GM23338 (cell line): Measurements from ENCODE around the gene INS. TPM values are rescaled to one million over a fixed set of nuclear protein-coding genes. Genes with fewer than 3 reads are reported as not detected.

Source experiments
- ATAC-seq: fragments of 200-7000 bp; cut with Tn5 transposase; 3 replicates; pipeline ENCODE4 v1.9.1; 2020
- DNase-seq: peaks from one replicate; pipeline ENCODE4 v3.0.0-alpha.2; 2015; ENCODE audit warnings: low spot score
- H2AFZ ChIP-seq: fragments of 200-600 bp; sonication (generic); 2 replicates; pipeline ENCODE4 v1.8.0; 2016; ENCODE audit warnings: antibody characterized with exemption, mild to moderate bottlenecking, moderate library complexity
- H3F3A ChIP-seq: fragments of 200-600 bp; sonication (generic); replicated peaks from 2 replicates; pipeline ENCODE4 v1.8.0; 2017; ENCODE audit warnings: antibody characterized with exemption, mixed run types, low read depth
- H3K27ac ChIP-seq: fragments of 200-600 bp; sonication (generic); 2 replicates; pipeline ENCODE4 v1.6.1; 2016; ENCODE audit warnings: low read depth
- H3K27me3 ChIP-seq: fragments of 200-600 bp; sonication (generic); 2 replicates; pipeline ENCODE4 v1.8.0; 2016; ENCODE audit warnings: mild to moderate bottlenecking, mixed run types, moderate library complexity; ENCODE audit not compliant: insufficient read depth
- H3K36me3 ChIP-seq: fragments of 200-600 bp; sonication (generic); 2 replicates; pipeline ENCODE4 v1.8.0; 2016; ENCODE audit warnings: mild to moderate bottlenecking; ENCODE audit not compliant: insufficient read depth
- H3K4me1 ChIP-seq: fragments of 200-600 bp; sonication (generic); 2 replicates; pipeline ENCODE4 v1.8.0; 2016; ENCODE audit warnings: mild to moderate bottlenecking, moderate library complexity; ENCODE audit not compliant: insufficient read depth
- H3K4me2 ChIP-seq: fragments of 200-600 bp; sonication (generic); 2 replicates; pipeline ENCODE4 v1.7.1; 2017; ENCODE audit warnings: mixed run types
- H3K4me3 ChIP-seq: fragments of 200-600 bp; sonication (generic); 2 replicates; pipeline ENCODE4 v1.6.1; 2016; ENCODE audit warnings: mixed run types
- H3K79me2 ChIP-seq: fragments of 200-600 bp; sonication (generic); replicated peaks from 2 replicates; pipeline ENCODE4 v1.8.0; 2017; ENCODE audit warnings: mild to moderate bottlenecking; ENCODE audit not compliant: insufficient read depth
- H3K9me2 ChIP-seq: fragments of 200-600 bp; sonication (generic); 2 replicates; pipeline ENCODE4 v1.8.0; 2017; ENCODE audit not compliant: insufficient read depth
- H4K20me1 ChIP-seq: fragments of 200-600 bp; sonication (generic); replicated peaks from 2 replicates; pipeline ENCODE4 v1.8.0; 2017; ENCODE audit warnings: mild to moderate bottlenecking; ENCODE audit not compliant: insufficient read depth
- H3K27ac Mint-ChIP-seq: 2 replicates; pipeline ENCODE4 v1.8.0; 2020; ENCODE audit warnings: inconsistent platforms, mild to moderate bottlenecking, moderate library complexity, mixed read lengths
- H3K27me3 Mint-ChIP-seq: 3 replicates; pipeline ENCODE4 v1.8.0; 2022; ENCODE audit warnings: low read depth, mild to moderate bottlenecking, moderate library complexity, mixed read lengths, inconsistent platforms; ENCODE audit not compliant: insufficient read depth, poor library complexity
- H3K36me3 Mint-ChIP-seq: 3 replicates; pipeline ENCODE4 v1.8.0; 2021; ENCODE audit warnings: low read depth, mild to moderate bottlenecking, inconsistent platforms, moderate library complexity, mixed read lengths
- H3K4me1 Mint-ChIP-seq: 3 replicates; pipeline ENCODE4 v1.8.0; 2020; ENCODE audit warnings: mild to moderate bottlenecking, inconsistent platforms, mixed read lengths
- H3K4me3 Mint-ChIP-seq: 3 replicates; pipeline ENCODE4 v1.8.0; 2021; ENCODE audit warnings: moderate library complexity, mild to moderate bottlenecking, inconsistent platforms, mixed read lengths
- H3K9me3 Mint-ChIP-seq: 3 replicates; pipeline ENCODE4 v1.8.0; 2020; ENCODE audit warnings: moderate library complexity, mild to moderate bottlenecking, inconsistent platforms, mixed read lengths
- CTCF ChIP-seq, 2 experiments: fragments of 200-600 bp in 1 of 2; sonication (generic) in 1 of 2; conservative IDR thresholded peaks; 2 replicates each; pipeline versions ENCODE4 v1.5.1 to v1.6.1; 2016 to 2017; ENCODE audit warnings: antibody characterized with exemption in 2 of 2, low read depth in 2 of 2, mild to moderate bottlenecking in 2 of 2, moderate library complexity in 1 of 2
- EZH2 ChIP-seq: fragments of 200-600 bp; sonication (generic); IDR thresholded peaks from one replicate; pipeline ENCODE4 v1.8.0; 2017; ENCODE audit warnings: antibody characterized with exemption, mild to moderate bottlenecking, low read depth; ENCODE audit not compliant: unreplicated experiment
- EZH2phosphoT487 ChIP-seq: fragments of 200-600 bp; sonication (generic); IDR thresholded peaks from one replicate; pipeline ENCODE4 v1.8.1; 2018; ENCODE audit warnings: antibody characterized with exemption; ENCODE audit not compliant: unreplicated experiment
- REST ChIP-seq: IDR thresholded peaks from one replicate; pipeline ENCODE4 v1.6.1; 2018; ENCODE audit warnings: antibody characterized with exemption; ENCODE audit not compliant: unreplicated experiment
- ZNF114 ChIP-seq: fragments of 250-450 bp; sonication (Bioruptor Pico); IDR thresholded peaks from 2 replicates; pipeline ENCODE4 v1.5.0; 2020; ENCODE audit warnings: mild to moderate bottlenecking, moderate library complexity
- ZNF331 ChIP-seq: fragments of 250-450 bp; sonication (Bioruptor Pico); IDR thresholded peaks from 2 replicates; pipeline ENCODE4 v1.5.0; 2020; ENCODE audit warnings: low read depth, mild to moderate bottlenecking, moderate library complexity
- polyA plus RNA-seq: library from polyadenylated mRNA; unstranded; fragments of >200 nt; fragmentation: Nextera tagmentation; extraction: Ambion mirVana; gene quantifications from 2 replicates; pipeline ENCODE4 v1.2.1, GENCODE V29; 2016
- total RNA-seq: library from RNA; depleted of rRNA; stranded (reverse); fragments of >200 nt; shearing (Covaris generic); gene quantifications from 2 replicates; pipeline ENCODE4 v1.2.3, GENCODE V29; 2014

Gene INS
- total and polyA plus RNA-seq, 2 experiments from 2014 or later = not detected

- ATAC-seq = no peak
Observed at GRCh38 chr11:2129699-2130366, 31.2 kb downstream of the INS start.

GRCh38 chr11:2129308-2129698 is 31.7 kb downstream of the INS start:
- H3F3A ChIP-seq = no peaks in the 10 kb centered on the region
- H3K4me1 ChIP-seq = no peaks in the 10 kb centered on the region
- H3K27me3 ChIP-seq = no peaks in the 10 kb centered on the region
- Mint-ChIP-seq H3K27ac (no peak overlapping the region), H3K4me3 (no peak overlapping the region), H3K27me3 (peaks cover 26% of the 10 kb centered on the region), H3K4me1 (no peaks in the 10 kb centered on the region; the same call in 2 of the 3 replicates), H3K9me3 (no peaks in the 10 kb centered on the region), H3K36me3 (no peaks in the 10 kb centered on the region)
- TF ChIP-seq REST = no peak
- no peak for TF ChIP-seq CTCF (conservative IDR thresholded peaks at IDR 0.05; ENCODE audit: low read depth in 2 of 2)
- no peak for TF ChIP-seq ZNF114
- no peak for TF ChIP-seq EZH2
- TF ChIP-seq ZNF331 (CRISPR knock-in tag) = no peak
- TF ChIP-seq EZH2phosphoT487 = no peak
- no peak for ATAC-seq
- H2AFZ ChIP-seq = no peak overlapping the region
- DNase-seq = no peak
- H3K4me3 ChIP-seq = no peak overlapping the region
- H3K4me2 ChIP-seq = no peak overlapping the region
- H3K36me3 ChIP-seq = no peaks in the 10 kb centered on the region
- H3K9me2 ChIP-seq = no peaks in the 10 kb centered on the region
- no peaks in the 10 kb centered on the region for H3K79me2 ChIP-seq
- no peaks in the 10 kb centered on the region for H4K20me1 ChIP-seq
- H3K27ac ChIP-seq = no peak overlapping the region

More at GRCh38 chr11:2129699-2130366, 31.2 kb downstream of the INS start:
- no peak overlapping the region for H3K27ac ChIP-seq
- H3F3A ChIP-seq = no peaks in the 10 kb centered on the region
- no peak for DNase-seq
- H3K4me2 ChIP-seq = no peak overlapping the region
- H3K9me2 ChIP-seq = no peaks in the 10 kb centered on the region
- H3K4me3 ChIP-seq = no peak overlapping the region
- H3K4me1 ChIP-seq = no peaks in the 10 kb centered on the region
- H3K27me3 ChIP-seq = no peaks in the 10 kb centered on the region
- H3K27me3 Mint-ChIP-seq = peaks cover 26% of the 10 kb centered on the region
- H3K36me3 Mint-ChIP-seq = no peaks in the 10 kb centered on the region
- no peak overlapping the region for H3K4me3 Mint-ChIP-seq
- no peaks in the 10 kb centered on the region; the same call in 2 of the 3 replicates for H3K4me1 Mint-ChIP-seq
- H3K27ac Mint-ChIP-seq = no peak overlapping the region
- no peak for TF ChIP-seq CTCF (conservative IDR thresholded peaks at IDR 0.05; ENCODE audit: low read depth in 2 of 2)
- H3K36me3 ChIP-seq = no peaks in the 10 kb centered on the region
- H4K20me1 ChIP-seq = no peaks in the 10 kb centered on the region
- H3K9me3 Mint-ChIP-seq = no peaks in the 10 kb centered on the region
- H2AFZ ChIP-seq = no peak overlapping the region
- no peaks in the 10 kb centered on the region for H3K79me2 ChIP-seq
